Mammary epithelial cell (primary cell): ENCODE measurements around the gene LGALSL.

Experiments
- EZH2 ChIP-seq: IDR thresholded peaks from 2 replicates; pipeline ENCODE4 v1.6.1; 2012; ENCODE audit warnings: low read length, inconsistent platforms, borderline replicate concordance
- TF ChIP-seq, protein P1 (sequence below), 2 donors: IDR thresholded peaks in 1 of 2; conservative IDR thresholded peaks in 1 of 2; 2 replicates each; pipeline ENCODE4 v1.5.1; 2011 to 2012; ENCODE audit warnings: inconsistent platforms in 2 of 2, low read length in 2 of 2, mild to moderate bottlenecking in 2 of 2, control low read depth in 1 of 2, low read depth in 1 of 2; ENCODE audit not compliant: insufficient read depth in 1 of 2; ENCODE audit errors: extremely low read depth in 1 of 2

DNA sequence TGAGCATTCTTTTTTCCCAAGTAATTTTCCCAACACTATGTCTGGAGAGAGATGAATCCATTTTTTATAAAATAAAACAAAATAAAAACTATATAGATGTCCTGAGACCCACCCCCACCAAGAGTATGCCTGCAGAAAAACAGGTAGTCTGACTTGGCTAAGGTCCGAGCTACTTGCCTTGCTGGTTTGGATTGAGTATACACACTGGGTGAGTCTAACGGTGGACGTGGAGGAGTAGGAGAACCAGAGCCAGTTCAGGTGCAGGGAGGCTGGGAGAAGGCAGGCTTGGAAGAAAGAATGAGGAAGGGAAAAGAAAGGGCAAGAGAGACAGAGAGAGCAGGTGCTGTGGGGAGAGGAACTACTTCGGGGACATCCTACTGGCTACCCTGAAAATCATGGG is 48.9 kb downstream of the LGALSL start:
- TF ChIP-seq, protein P1, sequence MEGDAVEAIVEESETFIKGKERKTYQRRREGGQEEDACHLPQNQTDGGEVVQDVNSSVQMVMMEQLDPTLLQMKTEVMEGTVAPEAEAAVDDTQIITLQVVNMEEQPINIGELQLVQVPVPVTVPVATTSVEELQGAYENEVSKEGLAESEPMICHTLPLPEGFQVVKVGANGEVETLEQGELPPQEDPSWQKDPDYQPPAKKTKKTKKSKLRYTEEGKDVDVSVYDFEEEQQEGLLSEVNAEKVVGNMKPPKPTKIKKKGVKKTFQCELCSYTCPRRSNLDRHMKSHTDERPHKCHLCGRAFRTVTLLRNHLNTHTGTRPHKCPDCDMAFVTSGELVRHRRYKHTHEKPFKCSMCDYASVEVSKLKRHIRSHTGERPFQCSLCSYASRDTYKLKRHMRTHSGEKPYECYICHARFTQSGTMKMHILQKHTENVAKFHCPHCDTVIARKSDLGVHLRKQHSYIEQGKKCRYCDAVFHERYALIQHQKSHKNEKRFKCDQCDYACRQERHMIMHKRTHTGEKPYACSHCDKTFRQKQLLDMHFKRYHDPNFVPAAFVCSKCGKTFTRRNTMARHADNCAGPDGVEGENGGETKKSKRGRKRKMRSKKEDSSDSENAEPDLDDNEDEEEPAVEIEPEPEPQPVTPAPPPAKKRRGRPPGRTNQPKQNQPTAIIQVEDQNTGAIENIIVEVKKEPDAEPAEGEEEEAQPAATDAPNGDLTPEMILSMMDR (conservative IDR thresholded peaks at IDR 0.05 in 1 of 2, IDR thresholded peaks at IDR 0.05 in 1 of 2; ENCODE audit: extremely low read depth in 1 of 2, insufficient read depth in 1 of 2, low read depth in 1 of 2, low read length in 2 of 2): no peak
- no peak for TF ChIP-seq EZH2
